Prostate gland (tissue), 2 donors: ENCODE measurements around the gene IL20. TPM values are rescaled to one million over a fixed set of nuclear protein-coding genes. Genes with fewer than 3 reads are reported as not detected.

Experiments used
- DNase-seq: peaks from one replicate; pipeline ENCODE4 v3.0.0-alpha.2; 2019; ENCODE audit warnings: low spot score
- H3K27ac ChIP-seq, 2 donors: fragments of 200-600 bp; sonication (generic); 2 replicates each; pipeline ENCODE4 v1.5.1; 2017 to 2019
- H3K27me3 ChIP-seq: fragments of 200-600 bp; sonication (generic); replicated peaks from 2 replicates; pipeline ENCODE4 v1.5.1; 2019; ENCODE audit not compliant: insufficient read depth
- H3K36me3 ChIP-seq, 2 donors: fragments of 200-600 bp; sonication (generic); 1 replicate in 1 of 2; 2 replicates in 1 of 2; pipeline versions ENCODE4 v1.5.1 to v1.8.1; 2017 to 2019
- H3K4me1 ChIP-seq: fragments of 200-600 bp; sonication (generic); replicated peaks from 2 replicates; pipeline ENCODE4 v1.5.1; 2019
- H3K4me3 ChIP-seq, 2 donors: fragments of 200-600 bp; sonication (generic); 2 replicates each; pipeline ENCODE4 v1.5.1; 2017 to 2019
- H3K9me3 ChIP-seq: fragments of 200-600 bp; sonication (generic); 2 replicates; pipeline ENCODE4 v1.5.1; 2017
- CTCF ChIP-seq, 4 experiments: fragments of 200-600 bp in 2 of 4; fragments of 450-650 bp in 2 of 4; sonication (generic) in 2 of 4; IDR thresholded peaks; 1 replicate in 3 of 4; 2 replicates in 1 of 4; pipeline ENCODE4 v1.5.1; 2016 to 2019; ENCODE audit warnings: antibody characterized with exemption in 4 of 4, mild to moderate bottlenecking in 2 of 4, moderate library complexity in 2 of 4
- POLR2A ChIP-seq: fragments of 450-650 bp; IDR thresholded peaks from one replicate; pipeline ENCODE4 v1.6.1; 2016; ENCODE audit warnings: antibody characterized with exemption, mild to moderate bottlenecking
- POLR2AphosphoS5 ChIP-seq: sonication (generic); formaldehyde crosslinking; IDR thresholded peaks from one replicate; pipeline ENCODE4 v1.6.1; 2017; ENCODE audit warnings: antibody characterized with exemption
- WGBS: methylation state at CpG from one replicate; pipeline ENCODE4 v1.1.5; 2018; 5-methylcytosine and 5-hydroxymethylcytosine counted together
- intact Hi-C: fragments of 100-400 bp; cut with DNase I; formaldehyde crosslinking; loops from one replicate; pipeline ENCODE4 v1.14.2; 2022
- total RNA-seq, 2 donors: library from RNA; depleted of rRNA; stranded (reverse); fragments of >200 nt; gene quantifications; one replicate each; pipeline ENCODE4 v1.1.0, GENCODE V29; 2016

IL20 gene
- total RNA-seq, 2 donors from 2014 or later = not detected

- Histone ChIP-seq H3K9me3 (no peaks in the 10 kb centered on the region), H3K4me1 (no peaks in the 10 kb centered on the region), H3K27ac (no peak overlapping the region), H3K36me3 (no peaks in the 10 kb centered on the region), H3K27me3 (no peaks in the 10 kb centered on the region), H3K4me3 (no peak overlapping the region)
- DNase-seq = no peak
- no peak for TF ChIP-seq POLR2A
- no peak for TF ChIP-seq CTCF (IDR thresholded peaks at IDR 0.05)
- no peak for TF ChIP-seq POLR2AphosphoS5
- intact Hi-C loops = no loop called here
- 86% methylated on average over 6 of the region's 6 CpGs for WGBS
Observed at GRCh38 chr1:206834217-206834616, 31.2 kb upstream of the IL20 start.

- no peak for TF ChIP-seq CTCF (IDR thresholded peaks at IDR 0.05)
- TF ChIP-seq POLR2AphosphoS5 = no peak
- TF ChIP-seq POLR2A = no peak
- DNase-seq = no peak
- Histone ChIP-seq H3K4me3 (no peak overlapping the region), H3K27ac (no peak overlapping the region), H3K9me3 (no peaks in the 10 kb centered on the region), H3K4me1 (no peaks in the 10 kb centered on the region), H3K36me3 (no peaks in the 10 kb centered on the region), H3K27me3 (no peaks in the 10 kb centered on the region)
- intact Hi-C loops = no loop called here
- 66% methylated on average over 3 of the region's 3 CpGs for WGBS
Observed at GRCh38 chr1:206834711-206835110, 30.7 kb upstream of the IL20 start.

- no peak overlapping the region for H3K4me3 ChIP-seq
- intact Hi-C loops = no loop called here
- H3K4me1 ChIP-seq = no peaks in the 10 kb centered on the region
- WGBS = 46% methylated on average over 3 of the region's 3 CpGs
- no peaks in the 10 kb centered on the region for H3K9me3 ChIP-seq
- no peaks in the 10 kb centered on the region for H3K27me3 ChIP-seq
- no peak for TF ChIP-seq CTCF (IDR thresholded peaks at IDR 0.05)
- no peak for TF ChIP-seq POLR2AphosphoS5
- TF ChIP-seq POLR2A = no peak
- no peaks in the 10 kb centered on the region for H3K36me3 ChIP-seq
- H3K27ac ChIP-seq = no peak overlapping the region
- no peak for DNase-seq
Observed at GRCh38 chr1:206835186-206835585, 30.2 kb upstream of the IL20 start.

GRCh38 chr1:206836111-206836510 is 29.3 kb upstream of the IL20 start:
- no peak overlapping the region for H3K4me3 ChIP-seq
- intact Hi-C loops = no loop called here
- no peaks in the 10 kb centered on the region for H3K27me3 ChIP-seq
- no peak for DNase-seq
- TF ChIP-seq CTCF (IDR thresholded peaks at IDR 0.05) = no peak
- TF ChIP-seq POLR2A = no peak
- TF ChIP-seq POLR2AphosphoS5 = no peak
- no peaks in the 10 kb centered on the region for H3K4me1 ChIP-seq
- no peak overlapping the region for H3K27ac ChIP-seq
- no peaks in the 10 kb centered on the region for H3K9me3 ChIP-seq
- no peaks in the 10 kb centered on the region for H3K36me3 ChIP-seq
- 56% methylated on average over 2 of the region's 2 CpGs for WGBS

GRCh38 chr1:206839006-206839560 is 26.3 kb upstream of the IL20 start:
- no peak for TF ChIP-seq POLR2A
- no peak for TF ChIP-seq POLR2AphosphoS5
- Histone ChIP-seq H3K27me3 (no peaks in the 10 kb centered on the region), H3K36me3 (no peaks in the 10 kb centered on the region)

More at GRCh38 chr1:206839006-206839560, 26.3 kb upstream of the IL20 start:
- Histone ChIP-seq H3K27ac (no peak overlapping the region), H3K4me3 (no peak overlapping the region), H3K9me3 (no peaks in the 10 kb centered on the region), H3K4me1 (no peaks in the 10 kb centered on the region)
- DNase-seq = no peak
- intact Hi-C loops = no loop called here
- 90% methylated on average over 4 of the region's 4 CpGs for whole genome bisulfite sequencing
